Stimulated activated CD4-positive, alpha-beta T cell treated with anti-CD3 and anti-CD28 coated beads, Interleukin-1b, Interleukin-23, amount 100 ng/mL, for 1 hour (primary cell): ENCODE measurements around the gene BBC3.
A peak's percentile ranks its signal among the peaks of the same experiment; 100 is the strongest.
"Not testable (repeated sequence)": the region's sequence is repeated elsewhere in the genome, so short reads cannot be mapped to it uniquely, and the experiment has no call there.

ENCODE experiments used
- DNase-seq, 2 donors: peaks; one replicate each; pipeline ENCODE4 v3.0.0-alpha.2; 2020; ENCODE audit warnings: low read depth in 2 of 2

Gene BBC3

GRCh38 chr19:47258434-47258833 is 27.4 kb upstream of the BBC3 start:
- DNase-seq = no peak

- DNase-seq = no peak
Measured at GRCh38 chr19:47257411-47258169, 26.6 kb upstream of the BBC3 start.

- peak; percentile 98 to 100 for DNase-seq
Measured at GRCh38 chr19:47256693-47257410, 25.9 kb upstream of the BBC3 start.

- peak in 1 of 2 donors; percentile 81 for DNase-seq
Measured at GRCh38 chr19:47255879-47256692, 25.1 kb upstream of the BBC3 start, which contains the start of gene CCDC9. TSS of gene CCDC9 (plus strand) at chr19:47256525. CDS start at chr19:47258401, 1,876 bp downstream.

GRCh38 chr19:47253970-47254369 is 23.0 kb upstream of the BBC3 start:
- DNase-seq = no peak

GRCh38 chr19:47253467-47253881 is 22.5 kb upstream of the BBC3 start:
- no peak for DNase-seq

- DNase-seq = not testable (repeated sequence)
Measured at GRCh38 chr19:47253016-47253415, 22.0 kb upstream of the BBC3 start.

GRCh38 chr19:47247308-47247990 is 16.4 kb upstream of the BBC3 start:
- peak in 1 of 2 donors; percentile 76 for DNase-seq

GRCh38 chr19:47243776-47244547 is 13.0 kb upstream of the BBC3 start:
- peak; percentile 74 to 86 for DNase-seq

- DNase-seq = no peak
Measured at GRCh38 chr19:47243364-47243775, 12.4 kb upstream of the BBC3 start.

GRCh38 chr19:47241919-47242577 is 11.0 kb upstream of the BBC3 start:
- no peak for DNase-seq

- DNase-seq = peak; percentile 72 to 84
Measured at GRCh38 chr19:47240996-47241918, 10.3 kb upstream of the BBC3 start.

GRCh38 chr19:47240556-47240955 is 9.6 kb upstream of the BBC3 start:
- DNase-seq = no peak

- no peak for DNase-seq
Measured at GRCh38 chr19:47239610-47240296, 8.8 kb upstream of the BBC3 start.

- no peak for DNase-seq
Measured at GRCh38 chr19:47239152-47239551, 8.2 kb upstream of the BBC3 start.

- DNase-seq = no peak
Measured at GRCh38 chr19:47236072-47236675, 5.2 kb upstream of the BBC3 start.

GRCh38 chr19:47232422-47233211 is 1.6 kb upstream of the BBC3 start:
- no peak for DNase-seq
